Peyer's patch (tissue), 4 donors: ENCODE results near the gene KLF16.

Experiments
- POLR2A ChIP-seq, 2 donors: fragments of 450-650 bp; IDR thresholded peaks; one replicate each; pipeline ENCODE4 v1.5.1; 2017; ENCODE audit warnings: antibody characterized with exemption in 2 of 2, mild to moderate bottlenecking in 2 of 2, moderate library complexity in 2 of 2
- TF ChIP-seq, protein P1 (sequence below), 6 experiments: fragments of 450-650 bp in 4 of 6; fragments of 200-600 bp in 2 of 6; sonication (generic) in 1 of 6; IDR thresholded peaks; one replicate each; pipeline ENCODE4 v1.5.1; 2017 to 2019; ENCODE audit warnings: antibody characterized with exemption in 6 of 6, mild to moderate bottlenecking in 3 of 6, moderate library complexity in 1 of 6

- TF ChIP-seq, protein P1, sequence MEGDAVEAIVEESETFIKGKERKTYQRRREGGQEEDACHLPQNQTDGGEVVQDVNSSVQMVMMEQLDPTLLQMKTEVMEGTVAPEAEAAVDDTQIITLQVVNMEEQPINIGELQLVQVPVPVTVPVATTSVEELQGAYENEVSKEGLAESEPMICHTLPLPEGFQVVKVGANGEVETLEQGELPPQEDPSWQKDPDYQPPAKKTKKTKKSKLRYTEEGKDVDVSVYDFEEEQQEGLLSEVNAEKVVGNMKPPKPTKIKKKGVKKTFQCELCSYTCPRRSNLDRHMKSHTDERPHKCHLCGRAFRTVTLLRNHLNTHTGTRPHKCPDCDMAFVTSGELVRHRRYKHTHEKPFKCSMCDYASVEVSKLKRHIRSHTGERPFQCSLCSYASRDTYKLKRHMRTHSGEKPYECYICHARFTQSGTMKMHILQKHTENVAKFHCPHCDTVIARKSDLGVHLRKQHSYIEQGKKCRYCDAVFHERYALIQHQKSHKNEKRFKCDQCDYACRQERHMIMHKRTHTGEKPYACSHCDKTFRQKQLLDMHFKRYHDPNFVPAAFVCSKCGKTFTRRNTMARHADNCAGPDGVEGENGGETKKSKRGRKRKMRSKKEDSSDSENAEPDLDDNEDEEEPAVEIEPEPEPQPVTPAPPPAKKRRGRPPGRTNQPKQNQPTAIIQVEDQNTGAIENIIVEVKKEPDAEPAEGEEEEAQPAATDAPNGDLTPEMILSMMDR (IDR thresholded peaks at IDR 0.05) = no peak
- no peak for TF ChIP-seq POLR2A (IDR thresholded peaks at IDR 0.05)
Measured at GRCh38 chr19:1868971-1869370, 5.6 kb upstream of the KLF16 start.
